H1 (cell line): ENCODE measurements around the gene IKZF3.

Source experiments
- CBX8 ChIP-seq: fragments of 300-800, 300-1000 bp; sonication (generic); IDR thresholded peaks from 2 replicates; pipeline ENCODE4 v1.7.1; 2016; ENCODE audit warnings: low read depth, low read length, borderline replicate concordance
- CREB1 ChIP-seq: IDR thresholded peaks from 2 replicates; pipeline ENCODE4 v1.6.1; 2012; ENCODE audit warnings: inconsistent platforms
- POLR2A ChIP-seq, 2 experiments: IDR thresholded peaks; 1 replicate in 1 of 2; 2 replicates in 1 of 2; pipeline ENCODE4 v1.6.1; 2011; ENCODE audit warnings: low read depth in 2 of 2, low read length in 2 of 2, mild to moderate bottlenecking in 2 of 2; ENCODE audit errors: control extremely low read depth in 1 of 2
- POLR2AphosphoS5 ChIP-seq: IDR thresholded peaks from 2 replicates; pipeline ENCODE4 v1.6.1; 2011; ENCODE audit warnings: low read depth, low read length
- TF ChIP-seq, protein P1 (sequence below), 3 experiments: IDR thresholded peaks; 1 replicate in 2 of 3; 2 replicates in 1 of 3; pipeline versions ENCODE4 v1.5.1 to v1.6.1; 2011; ENCODE audit warnings: low read length in 3 of 3, mild to moderate bottlenecking in 3 of 3, inconsistent platforms in 2 of 3, low read depth in 1 of 3, moderate library complexity in 1 of 3; ENCODE audit not compliant: insufficient read depth in 1 of 3; ENCODE audit errors: control extremely low read depth in 1 of 3

- TF ChIP-seq, protein P1, sequence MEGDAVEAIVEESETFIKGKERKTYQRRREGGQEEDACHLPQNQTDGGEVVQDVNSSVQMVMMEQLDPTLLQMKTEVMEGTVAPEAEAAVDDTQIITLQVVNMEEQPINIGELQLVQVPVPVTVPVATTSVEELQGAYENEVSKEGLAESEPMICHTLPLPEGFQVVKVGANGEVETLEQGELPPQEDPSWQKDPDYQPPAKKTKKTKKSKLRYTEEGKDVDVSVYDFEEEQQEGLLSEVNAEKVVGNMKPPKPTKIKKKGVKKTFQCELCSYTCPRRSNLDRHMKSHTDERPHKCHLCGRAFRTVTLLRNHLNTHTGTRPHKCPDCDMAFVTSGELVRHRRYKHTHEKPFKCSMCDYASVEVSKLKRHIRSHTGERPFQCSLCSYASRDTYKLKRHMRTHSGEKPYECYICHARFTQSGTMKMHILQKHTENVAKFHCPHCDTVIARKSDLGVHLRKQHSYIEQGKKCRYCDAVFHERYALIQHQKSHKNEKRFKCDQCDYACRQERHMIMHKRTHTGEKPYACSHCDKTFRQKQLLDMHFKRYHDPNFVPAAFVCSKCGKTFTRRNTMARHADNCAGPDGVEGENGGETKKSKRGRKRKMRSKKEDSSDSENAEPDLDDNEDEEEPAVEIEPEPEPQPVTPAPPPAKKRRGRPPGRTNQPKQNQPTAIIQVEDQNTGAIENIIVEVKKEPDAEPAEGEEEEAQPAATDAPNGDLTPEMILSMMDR (IDR thresholded peaks at IDR 0.05; ENCODE audit: control extremely low read depth in 1 of 3, insufficient read depth in 1 of 3, low read depth in 1 of 3, low read length in 3 of 3), result no peak
- TF ChIP-seq POLR2AphosphoS5 (no peak), POLR2A (IDR thresholded peaks at IDR 0.05; ENCODE audit: control extremely low read depth in 1 of 2, low read depth in 2 of 2, low read length in 2 of 2) (no peak), CBX8 (no peak), CREB1 (no peak)
These were observed 44.8 kb upstream of the IKZF3 start for GRCh38 chr17:39908789-39909352.
